K562 (cell line): ENCODE measurements around the gene LLPH. TPM values are rescaled to one million over a fixed set of nuclear protein-coding genes. Genes with fewer than 3 reads are reported as not detected.

ENCODE experiments used
- ADNP ChIP-seq: fragments of 200-800 bp; sonication (Bioruptor generic); IDR thresholded peaks from 2 replicates; pipeline ENCODE4 v1.6.1; 2016; ENCODE audit warnings: missing genetic modification characterization, missing compliant biosample characterization
- ELK3 ChIP-seq: fragments of 450-650 bp; formaldehyde crosslinking; IDR thresholded peaks from 2 replicates; pipeline ENCODE4 v1.4.0; 2020; ENCODE audit warnings: mild to moderate bottlenecking
- GTF2F1 ChIP-seq: IDR thresholded peaks from 2 replicates; pipeline ENCODE4 v1.6.1; 2011; ENCODE audit warnings: low read depth, low read length, improper control_type of control experiment
- HBP1 ChIP-seq: fragments of 450-650 bp; formaldehyde crosslinking; IDR thresholded peaks from 2 replicates; pipeline ENCODE4 v1.4.0; 2022; ENCODE audit warnings: missing genetic modification characterization
- HDGF ChIP-seq: fragments of 450-650 bp; IDR thresholded peaks from 2 replicates; pipeline ENCODE4 v1.6.1; 2016
- HNRNPLL ChIP-seq: fragments of 200-400 bp; formaldehyde crosslinking; IDR thresholded peaks from 2 replicates; pipeline ENCODE4 v1.6.1; 2017; ENCODE audit warnings: low read length, low read depth, mild to moderate bottlenecking; ENCODE audit not compliant: poor library complexity, severe bottlenecking
- PHF8 ChIP-seq: fragments of 200-600 bp; sonication (generic); IDR thresholded peaks from 2 replicates; pipeline ENCODE4 v1.6.1; 2012; ENCODE audit warnings: mixed run types, mild to moderate bottlenecking, inconsistent platforms, low read length, moderate library complexity, borderline replicate concordance
- POLR2G ChIP-seq: fragments of 200-400 bp; formaldehyde crosslinking; IDR thresholded peaks from 2 replicates; pipeline ENCODE4 v1.6.1; 2017; ENCODE audit warnings: low read depth, mild to moderate bottlenecking, antibody characterized with exemption, low read length, moderate library complexity
- SMARCA4 ChIP-seq: fragments of 450-650 bp; IDR thresholded peaks from 2 replicates; pipeline ENCODE4 v1.6.1; 2016
- SNIP1 ChIP-seq: fragments of 450-650 bp; IDR thresholded peaks from 2 replicates; pipeline ENCODE4 v1.7.1; 2017; ENCODE audit warnings: low read depth, mild to moderate bottlenecking
- SRSF3 ChIP-seq: fragments of 200-400 bp; formaldehyde crosslinking; IDR thresholded peaks from 2 replicates; pipeline ENCODE4 v1.6.1; 2016; ENCODE audit warnings: mild to moderate bottlenecking, low read length, moderate library complexity; ENCODE audit not compliant: insufficient read depth
- ZFP36 ChIP-seq: fragments of 150-350 bp; IDR thresholded peaks from 2 replicates; pipeline ENCODE4 v1.6.1; 2018; ENCODE audit warnings: low read length, low read depth; ENCODE audit not compliant: partially characterized antibody
- ZNF124 ChIP-seq: sonication (generic); formaldehyde crosslinking; IDR thresholded peaks from 2 replicates; pipeline ENCODE4 v1.8.1; 2022; ENCODE audit warnings: missing genetic modification reagents
- ZNF174 ChIP-seq: fragments of 250-450 bp; sonication (Bioruptor Pico); IDR thresholded peaks from 2 replicates; pipeline ENCODE4 v1.4.0; 2020; ENCODE audit warnings: mild to moderate bottlenecking
- ZNF316 ChIP-seq: fragments of 450-650 bp; IDR thresholded peaks from 2 replicates; pipeline ENCODE4 v1.6.1; 2016
- ZNF639 ChIP-seq, 2 experiments: fragments of 200-800 bp in 1 of 2; sonication (Bioruptor generic) in 1 of 2; sonication (generic) in 1 of 2; formaldehyde crosslinking in 1 of 2; IDR thresholded peaks in 1 of 2; conservative IDR thresholded peaks in 1 of 2; 2 replicates each; pipeline versions ENCODE4 v1.5.0 to v1.6.1; 2016 to 2020; ENCODE audit warnings: missing compliant biosample characterization in 1 of 2, missing genetic modification characterization in 1 of 2, missing genetic modification reagents in 1 of 2
- polyA plus RNA-seq, 8 experiments: library from polyadenylated mRNA; depleted of rRNA in 4 of 8; stranded (reverse) in 5 of 8; unstranded in 3 of 8; fragments of >200 nt; fragmentation: Nextera tagmentation in 2 of 8; fragmentation: Illumina TruSeq in 1 of 8; extraction: Ambion mirVana in 2 of 8; extraction: Trizol in 1 of 8; gene quantifications; 2 replicates each; pipeline versions ENCODE4 v1.2.1 to v1.2.3, GENCODE V29; 2011 to 2014; ENCODE audit warnings: inconsistent platforms in 1 of 8, missing spikeins in 1 of 8
- total RNA-seq, 7 experiments: library from RNA; depleted of rRNA in 6 of 7; stranded (reverse); fragments of >200 nt in 6 of 7; fragmentation: Illumina TruSeq in 2 of 7; extraction: Trizol in 2 of 7; gene quantifications; 2 replicates each; pipeline versions ENCODE4 v1.2.1 to v1.2.3, GENCODE V29; 2011 to 2021; ENCODE audit warnings: low replicate concordance in 1 of 7
- TF ChIP-seq, protein P1 (sequence below): sonication (generic); formaldehyde crosslinking; IDR thresholded peaks from 2 replicates; pipeline ENCODE4 v1.8.1; 2023; ENCODE audit warnings: mild to moderate bottlenecking, missing genetic modification reagents
- TF ChIP-seq, protein P2 (sequence below): fragments of 450-650 bp; formaldehyde crosslinking; IDR thresholded peaks from 2 replicates; pipeline ENCODE4 v1.4.0; 2020; ENCODE audit warnings: mild to moderate bottlenecking, moderate library complexity

LLPH gene
- total and polyA plus RNA-seq, 9 of the 15 experiments (the other 6 are each of a cell fraction or from before 2014, with no cell fraction given) = 19.1 to 87.3 (median 59.6) TPM

DNA sequence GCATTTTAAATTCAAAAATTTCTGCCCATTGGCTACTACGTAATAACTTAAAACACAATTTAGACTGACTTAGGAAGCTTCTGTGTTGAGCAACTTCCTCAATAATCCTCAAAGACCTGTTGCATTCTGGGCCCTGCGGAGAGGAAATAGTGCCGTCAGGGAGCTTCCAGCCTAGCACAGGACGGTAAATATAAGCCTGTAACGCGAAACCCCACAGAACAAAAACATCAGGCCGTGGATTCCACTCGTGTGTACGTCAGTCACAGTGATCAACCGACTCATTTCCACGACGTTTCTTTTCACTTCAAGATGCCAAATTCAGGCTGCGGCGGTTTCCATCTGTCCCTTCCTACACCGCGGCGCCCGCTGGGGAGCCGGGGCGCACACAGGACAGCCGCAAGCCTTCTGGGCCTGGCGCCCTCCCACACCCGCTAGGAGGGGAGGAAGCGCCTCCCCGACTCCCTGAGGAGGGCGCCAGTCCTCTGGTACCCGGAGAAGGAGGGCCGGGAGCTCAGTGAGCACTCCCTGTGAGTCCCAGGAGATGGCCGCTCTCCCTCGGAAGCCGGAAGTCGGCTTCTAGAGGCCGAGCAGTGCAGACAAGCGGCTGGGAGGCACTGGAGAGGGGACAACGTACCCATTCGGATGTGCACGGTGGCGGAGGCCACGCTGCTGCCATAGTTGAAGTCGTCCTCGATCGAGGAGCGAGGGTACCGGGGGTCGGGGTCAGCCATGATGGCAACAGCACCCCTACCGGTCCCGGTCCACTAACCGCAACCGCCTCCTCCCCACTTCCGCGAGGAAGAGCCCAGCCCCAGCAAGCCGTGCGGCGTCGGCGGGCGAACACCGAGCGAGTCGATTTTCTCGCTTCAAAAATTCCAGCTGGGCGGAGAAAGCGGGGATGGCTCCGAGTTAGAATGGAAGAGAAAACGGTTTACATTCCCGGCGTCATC, 38.9 kb upstream of the LLPH start, which contains the start of gene TMBIM4 (continued):
- peak in 1 of 2 experiments; percentile 96; a peak in 2 of 4 replicates for TF ChIP-seq ZNF639 (CRISPR knock-in tag; conservative IDR thresholded peaks at IDR 0.05 in 1 of 2, IDR thresholded peaks at IDR 0.05 in 1 of 2)
- TF ChIP-seq SRSF3 = no peak
- TF ChIP-seq HNRNPLL = peak; percentile 68
- TF ChIP-seq SNIP1 = no peak
- TF ChIP-seq ZNF316 = peak; percentile 38
- peak; percentile 20; the same call in 1 of the 2 replicates for TF ChIP-seq SMARCA4
- peak; percentile 14; the same call in 1 of the 2 replicates for TF ChIP-seq GTF2F1
- no peak for TF ChIP-seq ZFP36
- peak; percentile 90 for TF ChIP-seq PHF8
- TF ChIP-seq ZNF174 = no peak
- peak; percentile 98 for TF ChIP-seq POLR2G
- no peak for TF ChIP-seq HDGF
- TF ChIP-seq ELK3 (CRISPR knock-in tag) = no peak
- TF ChIP-seq, protein P1, sequence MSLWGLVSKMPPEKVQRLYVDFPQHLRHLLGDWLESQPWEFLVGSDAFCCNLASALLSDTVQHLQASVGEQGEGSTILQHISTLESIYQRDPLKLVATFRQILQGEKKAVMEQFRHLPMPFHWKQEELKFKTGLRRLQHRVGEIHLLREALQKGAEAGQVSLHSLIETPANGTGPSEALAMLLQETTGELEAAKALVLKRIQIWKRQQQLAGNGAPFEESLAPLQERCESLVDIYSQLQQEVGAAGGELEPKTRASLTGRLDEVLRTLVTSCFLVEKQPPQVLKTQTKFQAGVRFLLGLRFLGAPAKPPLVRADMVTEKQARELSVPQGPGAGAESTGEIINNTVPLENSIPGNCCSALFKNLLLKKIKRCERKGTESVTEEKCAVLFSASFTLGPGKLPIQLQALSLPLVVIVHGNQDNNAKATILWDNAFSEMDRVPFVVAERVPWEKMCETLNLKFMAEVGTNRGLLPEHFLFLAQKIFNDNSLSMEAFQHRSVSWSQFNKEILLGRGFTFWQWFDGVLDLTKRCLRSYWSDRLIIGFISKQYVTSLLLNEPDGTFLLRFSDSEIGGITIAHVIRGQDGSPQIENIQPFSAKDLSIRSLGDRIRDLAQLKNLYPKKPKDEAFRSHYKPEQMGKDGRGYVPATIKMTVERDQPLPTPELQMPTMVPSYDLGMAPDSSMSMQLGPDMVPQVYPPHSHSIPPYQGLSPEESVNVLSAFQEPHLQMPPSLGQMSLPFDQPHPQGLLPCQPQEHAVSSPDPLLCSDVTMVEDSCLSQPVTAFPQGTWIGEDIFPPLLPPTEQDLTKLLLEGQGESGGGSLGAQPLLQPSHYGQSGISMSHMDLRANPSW (CRISPR knock-in tag) = no peak
- TF ChIP-seq, protein P2, sequence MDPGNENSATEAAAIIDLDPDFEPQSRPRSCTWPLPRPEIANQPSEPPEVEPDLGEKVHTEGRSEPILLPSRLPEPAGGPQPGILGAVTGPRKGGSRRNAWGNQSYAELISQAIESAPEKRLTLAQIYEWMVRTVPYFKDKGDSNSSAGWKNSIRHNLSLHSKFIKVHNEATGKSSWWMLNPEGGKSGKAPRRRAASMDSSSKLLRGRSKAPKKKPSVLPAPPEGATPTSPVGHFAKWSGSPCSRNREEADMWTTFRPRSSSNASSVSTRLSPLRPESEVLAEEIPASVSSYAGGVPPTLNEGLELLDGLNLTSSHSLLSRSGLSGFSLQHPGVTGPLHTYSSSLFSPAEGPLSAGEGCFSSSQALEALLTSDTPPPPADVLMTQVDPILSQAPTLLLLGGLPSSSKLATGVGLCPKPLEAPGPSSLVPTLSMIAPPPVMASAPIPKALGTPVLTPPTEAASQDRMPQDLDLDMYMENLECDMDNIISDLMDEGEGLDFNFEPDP (CRISPR knock-in tag) = no peak
- TF ChIP-seq ZNF124 (CRISPR knock-in tag) = no peak
- TF ChIP-seq HBP1 (CRISPR knock-in tag) = 0 out of 2 replicates have a peak, but pooled peaks have one; percentile 50
- no peak for TF ChIP-seq ADNP (tag)
